Keratinocyte (primary cell): ENCODE measurements around the gene EHMT1. TPM values are rescaled to one million over a fixed set of nuclear protein-coding genes. Genes with fewer than 3 reads are reported as not detected.

ENCODE experiments used
- DNase-seq: peaks from one replicate; pipeline ENCODE4 v3.0.0-alpha.2; 2011; ENCODE audit warnings: low read depth, missing footprints, low spot score
- FAIRE-seq: peaks from 2 replicates; lab custom pipeline; 2011; peaks lifted over from hg19 to GRCh38; lab: Jason Lieb, UNC
- H2AFZ ChIP-seq: 2 replicates; pipeline ENCODE4 v1.6.0; 2012; ENCODE audit warnings: low read length, control low read depth, inconsistent platforms; ENCODE audit not compliant: control insufficient read depth
- H3K27ac ChIP-seq: 2 replicates; pipeline ENCODE4 v1.5.1; 2011; ENCODE audit warnings: low read length; ENCODE audit not compliant: control insufficient read depth, insufficient read depth
- H3K27me3 ChIP-seq: 3 replicates; pipeline ENCODE4 v1.6.0; 2011; ENCODE audit warnings: low read length; ENCODE audit not compliant: control insufficient read depth, insufficient read depth; ENCODE audit errors: extremely low read depth
- H3K36me3 ChIP-seq, 2 experiments: 2 replicates in 1 of 2; 3 replicates in 1 of 2; pipeline ENCODE4 v1.5.1; 2011; ENCODE audit warnings: low read length in 2 of 2, mild to moderate bottlenecking in 1 of 2; ENCODE audit not compliant: control insufficient read depth in 2 of 2, insufficient read depth in 2 of 2; ENCODE audit errors: extremely low read depth in 1 of 2
- H3K4me1 ChIP-seq: 3 replicates; pipeline ENCODE4 v1.5.1; 2011; ENCODE audit warnings: low read length; ENCODE audit not compliant: control insufficient read depth, insufficient read depth; ENCODE audit errors: extremely low read depth
- H3K4me2 ChIP-seq: 3 replicates; pipeline ENCODE4 v1.6.0; 2011; ENCODE audit warnings: low read depth, low read length; ENCODE audit not compliant: control insufficient read depth, insufficient read depth; ENCODE audit errors: extremely low read depth
- H3K4me3 ChIP-seq, 3 experiments: fragments of 200-600 bp in 1 of 3; sonication (generic) in 1 of 3; 2 replicates in 2 of 3; 3 replicates in 1 of 3; pipeline ENCODE4 v1.5.1; 2011 to 2016; ENCODE audit warnings: low read length in 3 of 3, mild to moderate bottlenecking in 3 of 3, control low read depth in 2 of 3, inconsistent platforms in 1 of 3, low read depth in 1 of 3, mixed read lengths in 1 of 3, mixed run types in 1 of 3, moderate library complexity in 1 of 3; ENCODE audit not compliant: control insufficient read depth in 2 of 3, insufficient read depth in 2 of 3; ENCODE audit errors: extremely low read depth in 1 of 3
- H3K79me2 ChIP-seq: 2 replicates; pipeline ENCODE4 v1.6.0; 2012; ENCODE audit warnings: low read length; ENCODE audit not compliant: control insufficient read depth, insufficient read depth
- H3K9ac ChIP-seq: 3 replicates; pipeline ENCODE4 v1.6.0; 2011; ENCODE audit warnings: low read length; ENCODE audit not compliant: control insufficient read depth, insufficient read depth; ENCODE audit errors: extremely low read depth
- H3K9me1 ChIP-seq: 3 replicates; pipeline ENCODE4 v1.6.0; 2011; ENCODE audit warnings: low read length; ENCODE audit not compliant: control insufficient read depth, insufficient read depth; ENCODE audit errors: extremely low read depth
- H3K9me3 ChIP-seq: 2 replicates; pipeline ENCODE4 v1.5.1; 2012; ENCODE audit warnings: low read depth, low read length; ENCODE audit not compliant: control insufficient read depth
- H4K20me1 ChIP-seq: 3 replicates; pipeline ENCODE4 v1.6.0; 2011; ENCODE audit warnings: low read length; ENCODE audit not compliant: control insufficient read depth, insufficient read depth; ENCODE audit errors: extremely low read depth
- CTCF ChIP-seq, 3 experiments: IDR thresholded peaks in 1 of 3; conservative IDR thresholded peaks in 1 of 3; optimal IDR thresholded peaks in 1 of 3; 2 replicates in 2 of 3; 3 replicates in 1 of 3; pipeline versions ENCODE3 to v1.5.1; 2011; ENCODE audit warnings: low read length in 3 of 3, mild to moderate bottlenecking in 3 of 3, moderate library complexity in 2 of 3, control low read depth in 1 of 3, inconsistent platforms in 1 of 3; ENCODE audit not compliant: insufficient read depth in 2 of 3; ENCODE audit errors: extremely low read depth in 1 of 3
- EZH2 ChIP-seq: IDR thresholded peaks from one replicate; pipeline ENCODE4 v1.6.1; 2012; ENCODE audit warnings: inconsistent platforms, mild to moderate bottlenecking, low read length, moderate library complexity
- dilution Hi-C: fragments of 300-500 bp; cut with MboI; formaldehyde crosslinking; loops from one replicate; pipeline ENCODE4 v1.7.0; 2020; ENCODE audit warnings: low sequenced_read_pairs; ENCODE audit not compliant: extremely low pct_ligation_motif_present
- polyA plus RNA-seq, 5 experiments: library from polyadenylated mRNA; depleted of rRNA in 3 of 5; stranded (reverse) in 3 of 5; stranded (forward) in 1 of 5; unstranded in 1 of 5; fragments of >200 nt; gene quantifications; 1 replicate in 1 of 5; 2 replicates in 3 of 5; 3 replicates in 1 of 5; pipeline versions ENCODE4 v1.2.1 to v1.2.3, GENCODE V29; 2011 to 2012; ENCODE audit warnings: missing spikeins in 2 of 5, low read depth in 1 of 5, low replicate concordance in 1 of 5

Gene EHMT1
- polyA plus RNA-seq, 1 donor (not counting 4 experiments of a cell fraction or from before 2014, with no cell fraction given), result 25.9 TPM

GRCh38 chr9:137723783-137724445 lies 105.1 kb downstream of the EHMT1 start:
- peaks cover 11 to 12% of the 10 kb centered on the region in 2 experiments for H3K36me3 ChIP-seq
- no peak overlapping the region for H3K4me2 ChIP-seq
- no peak overlapping the region for H2AFZ ChIP-seq
- DNase-seq (no peak), FAIRE-seq (no peak)
- peaks cover 3% of the 10 kb centered on the region for H3K9me1 ChIP-seq
- peaks cover 12% of the 10 kb centered on the region for H4K20me1 ChIP-seq
- no peaks in the 10 kb centered on the region for H3K27me3 ChIP-seq
- H3K4me3 ChIP-seq, result no peak overlapping the region
- dilution Hi-C loops, result no loop called here
- H3K4me1 ChIP-seq, result peaks cover 15% of the 10 kb centered on the region
- peaks cover 33% of the 10 kb centered on the region for H3K79me2 ChIP-seq
- H3K9ac ChIP-seq, result no peak overlapping the region
- TF ChIP-seq CTCF (optimal IDR thresholded peaks at IDR 0.05 in 1 of 3, IDR thresholded peaks at IDR 0.05 in 1 of 3, conservative IDR thresholded peaks at IDR 0.05 in 1 of 3; ENCODE audit: extremely low read depth in 1 of 3, insufficient read depth in 2 of 3, low read length in 3 of 3), result no peak
- TF ChIP-seq EZH2, result no peak
- H3K27ac ChIP-seq, result no peak overlapping the region
- no peaks in the 10 kb centered on the region for H3K9me3 ChIP-seq

- no peak overlapping the region for H2AFZ ChIP-seq
- peaks cover 9 to 15% of the 10 kb centered on the region in 2 experiments for H3K36me3 ChIP-seq
- peaks cover 12% of the 10 kb centered on the region for H4K20me1 ChIP-seq
- no peak overlapping the region for H3K4me3 ChIP-seq
- H3K4me2 ChIP-seq, result no peak overlapping the region
- DNase-seq, result no peak
- no peak overlapping the region for H3K27ac ChIP-seq
- H3K9me1 ChIP-seq, result peaks cover 3% of the 10 kb centered on the region
- no peaks in the 10 kb centered on the region for H3K27me3 ChIP-seq
- H3K79me2 ChIP-seq, result peaks cover 33% of the 10 kb centered on the region
- FAIRE-seq, result no peak
- TF ChIP-seq EZH2, result no peak
- TF ChIP-seq CTCF (optimal IDR thresholded peaks at IDR 0.05 in 1 of 3, IDR thresholded peaks at IDR 0.05 in 1 of 3, conservative IDR thresholded peaks at IDR 0.05 in 1 of 3; ENCODE audit: extremely low read depth in 1 of 3, insufficient read depth in 2 of 3, low read length in 3 of 3), result no peak
- H3K9ac ChIP-seq, result no peak overlapping the region
- H3K9me3 ChIP-seq, result no peaks in the 10 kb centered on the region
- H3K4me1 ChIP-seq, result peaks cover 15% of the 10 kb centered on the region
- dilution Hi-C loops, result no loop called here
These were observed 106.0 kb downstream of the EHMT1 start for GRCh38 chr9:137724818-137725240.
